Measurements from ENCODE around the gene SLC30A5.
"Not testable (repeated sequence)": the region's sequence is repeated elsewhere in the genome, so short reads cannot be mapped to it uniquely, and the experiment has no call there.

SLC30A5 gene
- total RNA-seq: 61.8 to 84.2 (median 64.3) reads per million in 4 experiments

DNA sequence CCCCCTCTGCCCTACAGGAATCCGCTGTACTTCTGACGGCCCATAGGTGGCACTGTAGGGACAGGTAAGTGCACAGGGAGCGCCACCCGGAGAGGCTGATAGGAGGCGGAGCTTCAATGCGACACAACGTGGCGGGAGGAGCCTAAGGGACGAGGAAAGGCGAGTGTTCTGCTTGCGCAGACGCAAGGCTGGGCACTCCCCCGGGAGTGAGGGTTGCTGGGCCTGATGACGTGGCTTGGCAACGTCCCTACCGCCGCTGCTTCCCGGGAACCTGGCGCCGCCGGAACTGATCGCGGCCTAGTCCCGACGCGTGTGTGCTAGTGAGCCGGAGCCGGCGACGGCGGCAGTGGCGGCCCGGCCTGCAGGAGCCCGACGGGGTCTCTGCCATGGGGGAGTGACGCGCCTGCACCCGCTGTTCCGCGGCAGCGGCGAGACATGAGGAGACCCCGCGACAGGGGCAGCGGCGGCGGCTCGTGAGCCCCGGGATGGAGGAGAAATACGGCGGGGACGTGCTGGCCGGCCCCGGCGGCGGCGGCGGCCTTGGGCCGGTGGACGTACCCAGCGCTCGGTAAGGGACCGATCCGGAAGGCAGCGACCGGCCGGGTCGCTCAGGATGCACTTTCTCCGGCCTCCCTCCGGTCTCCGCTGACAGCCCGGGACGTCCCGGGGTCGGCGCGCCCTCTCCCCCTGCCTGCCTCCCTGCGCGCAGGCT is at the start of gene SLC30A5:
TSS of gene SLC30A5 (plus strand) at position 244 of the 712 bp plus-strand sequence. CDS start at position 486, 242 bp downstream.
- peak; percentile 97 for DNase-seq

GRCh38 chr5:69045213-69045612 is 48.6 kb upstream of the SLC30A5 start:
- DNase-seq: not testable (repeated sequence)

- no peak for DNase-seq
These were observed 47.3 kb upstream of the SLC30A5 start for GRCh38 chr5:69046375-69046957.

- DNase-seq: no peak
These were observed 45.6 kb upstream of the SLC30A5 start for GRCh38 chr5:69048230-69048629.

GRCh38 chr5:69049151-69049550 is 44.7 kb upstream of the SLC30A5 start:
- DNase-seq: no peak

DNA sequence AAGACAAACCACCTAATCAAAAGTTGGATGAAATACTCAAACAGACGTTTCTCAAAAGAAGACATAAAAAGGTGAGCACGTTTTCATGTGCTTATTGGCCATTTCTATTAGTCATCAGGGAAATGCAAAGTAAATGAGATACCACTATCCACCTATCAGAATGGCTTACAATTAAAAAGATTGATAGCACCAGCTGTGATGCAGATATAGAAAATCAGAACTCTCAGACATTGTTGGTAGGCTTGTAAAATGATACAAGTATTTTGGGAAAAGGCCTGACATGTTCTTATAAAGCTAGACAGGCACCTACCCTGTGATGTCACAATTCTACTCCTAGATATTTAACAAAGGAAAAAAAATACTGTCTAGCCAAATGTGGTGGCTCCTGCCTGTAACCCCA is 44.0 kb upstream of the SLC30A5 start:
- no peak for DNase-seq

DNA sequence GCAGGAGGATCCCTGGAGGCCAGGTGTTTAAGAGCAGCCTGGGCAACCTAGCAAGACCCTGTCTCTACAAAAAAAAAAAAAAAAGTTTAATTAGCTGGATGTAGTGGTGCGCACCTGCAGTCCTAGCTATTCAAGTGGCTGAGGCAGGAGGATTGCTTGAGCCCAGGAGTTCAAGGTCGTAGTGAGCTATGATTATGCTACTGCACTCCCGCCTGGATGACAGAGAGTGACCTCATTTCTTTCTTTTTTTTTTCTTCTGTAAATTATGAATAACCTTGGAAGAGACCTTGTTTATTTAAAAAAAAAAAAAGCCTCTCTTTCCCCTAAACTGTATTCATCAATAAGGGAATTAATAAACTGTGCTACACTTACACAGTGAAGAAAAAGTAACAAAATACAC is 43.6 kb upstream of the SLC30A5 start:
- DNase-seq: no peak

DNA sequence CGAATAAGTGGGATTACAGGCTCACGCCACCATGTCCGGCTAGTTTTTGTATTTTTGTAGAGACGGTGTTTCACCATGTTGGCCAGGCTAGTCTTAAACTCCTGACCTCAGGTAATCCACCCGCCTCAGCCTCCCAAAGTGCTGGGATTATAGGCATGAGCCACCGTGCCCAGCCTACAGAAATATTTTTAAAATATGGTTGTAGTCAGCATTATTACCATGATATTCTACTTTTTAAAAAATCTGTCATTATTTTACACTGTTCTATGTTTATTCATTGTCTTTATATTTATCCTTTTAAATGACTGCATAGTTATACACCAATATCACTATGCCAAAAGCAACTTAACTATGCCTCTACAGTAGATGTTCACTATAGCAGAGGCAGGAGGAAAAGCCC is 41.6 kb upstream of the SLC30A5 start:
- no peak for DNase-seq

- no peak for DNase-seq
These were observed 18.9 kb upstream of the SLC30A5 start for GRCh38 chr5:69074664-69075521.

GRCh38 chr5:69075522-69076179 is 18.2 kb upstream of the SLC30A5 start:
- DNase-seq: no peak

- DNase-seq: no peak
These were observed 14.8 kb upstream of the SLC30A5 start for GRCh38 chr5:69078921-69079540.

GRCh38 chr5:69079556-69079955 is 14.3 kb upstream of the SLC30A5 start:
- no peak for DNase-seq

DNA sequence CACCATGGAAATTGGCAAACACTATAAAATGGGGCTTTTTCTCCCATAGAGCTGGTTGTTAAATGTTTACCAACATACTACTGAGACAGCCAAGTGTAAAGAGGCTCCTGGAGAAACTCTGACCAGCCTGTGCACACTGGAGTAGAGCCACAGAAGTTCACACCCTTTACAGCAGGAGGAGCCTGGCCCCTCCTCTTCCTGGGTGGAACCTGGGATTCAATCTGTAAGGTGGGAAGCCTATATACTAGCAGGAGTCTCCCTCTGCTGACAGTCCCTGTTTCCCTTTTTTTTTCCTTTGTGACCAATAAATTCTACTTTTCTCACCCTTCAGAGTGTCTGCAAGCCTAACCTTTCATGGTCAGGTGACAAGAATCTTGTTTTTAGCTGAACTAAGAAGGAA is 10.4 kb upstream of the SLC30A5 start:
- no peak for DNase-seq

- no peak for DNase-seq
These were observed 9.6 kb upstream of the SLC30A5 start for GRCh38 chr5:69084195-69084594.

GRCh38 chr5:69084903-69085302 is 8.9 kb upstream of the SLC30A5 start:
- no peak for DNase-seq

DNA sequence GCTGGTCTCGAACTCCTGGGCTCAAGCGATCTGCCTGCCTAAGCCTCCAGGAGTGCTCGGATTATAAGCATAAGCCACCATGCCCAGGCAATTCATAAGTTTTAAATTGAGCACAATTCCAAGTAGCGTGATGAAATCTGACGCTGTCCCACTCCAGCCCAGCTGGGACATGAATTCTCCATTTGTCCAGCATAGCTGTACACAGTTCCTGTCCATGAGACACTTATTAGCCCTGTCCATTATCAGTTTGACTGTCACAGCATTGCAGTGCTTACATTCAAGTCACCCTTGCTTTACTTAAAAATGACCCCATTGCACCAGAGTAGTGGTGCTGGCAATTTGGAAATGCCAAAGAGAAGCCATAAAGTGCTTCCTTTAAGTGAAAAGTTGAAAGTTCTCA is 7.6 kb upstream of the SLC30A5 start:
- no peak for DNase-seq

- not testable (repeated sequence) for DNase-seq
These were observed 5.8 kb upstream of the SLC30A5 start for GRCh38 chr5:69088006-69088405.

- DNase-seq: no peak
These were observed 3.7 kb upstream of the SLC30A5 start for GRCh38 chr5:69090158-69090557.

- DNase-seq: no peak
These were observed 2.0 kb upstream of the SLC30A5 start for GRCh38 chr5:69091771-69092170.

DNA sequence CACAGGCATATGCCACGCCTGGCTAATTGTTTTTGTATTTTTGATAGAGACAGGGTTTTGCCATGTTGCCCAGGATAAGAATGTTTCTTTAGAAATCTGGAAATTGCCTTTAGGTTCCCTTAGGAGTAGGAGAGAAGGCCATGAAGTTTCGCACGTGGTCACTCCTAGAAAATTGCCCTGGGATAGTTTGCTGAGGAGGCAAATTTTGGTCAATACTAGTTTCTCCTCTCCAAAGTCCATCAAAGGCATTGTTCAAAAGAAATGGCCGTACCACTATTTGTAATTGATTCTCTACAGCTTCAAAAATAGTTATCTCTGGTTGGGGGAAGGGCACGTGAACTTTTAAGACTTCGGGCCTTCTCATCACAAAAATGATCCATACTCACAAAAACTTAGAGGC is 845 bp upstream of the SLC30A5 start:
- DNase-seq: no peak

DNA sequence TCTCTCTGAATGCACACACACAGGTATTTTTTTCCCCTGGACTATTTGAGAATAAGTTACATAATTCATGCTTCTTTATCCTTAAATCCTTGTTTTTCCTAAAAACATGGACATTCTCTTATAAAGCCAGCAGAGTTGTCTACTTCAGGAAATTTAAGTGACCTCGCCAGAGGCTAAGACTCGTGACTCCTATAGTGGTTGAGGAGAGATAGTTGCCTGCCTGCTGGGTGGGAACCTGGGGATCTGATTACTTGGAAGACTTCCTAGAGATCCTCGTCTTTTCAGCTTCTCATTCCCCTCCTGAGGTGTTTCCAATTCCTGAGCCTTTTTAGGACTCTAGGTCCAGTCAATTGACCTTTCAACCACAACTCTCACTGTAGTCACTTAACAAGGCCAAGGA is 5.5 kb downstream of the SLC30A5 start:
- no peak for DNase-seq

- DNase-seq: no peak
These were observed 9.7 kb downstream of the SLC30A5 start for GRCh38 chr5:69103521-69103920.

Data from effector CD8-positive, alpha-beta T cell (primary cell).